Measurements from ENCODE around the gene SLC30A1. TPM values are rescaled to one million over a fixed set of nuclear protein-coding genes. Genes with fewer than 3 reads are reported as not detected.

The SLC30A1 gene
- total RNA-seq, 6 experiments from 2014 or later, result 23.6 to 27.5 (median 25.7) TPM

DNA sequence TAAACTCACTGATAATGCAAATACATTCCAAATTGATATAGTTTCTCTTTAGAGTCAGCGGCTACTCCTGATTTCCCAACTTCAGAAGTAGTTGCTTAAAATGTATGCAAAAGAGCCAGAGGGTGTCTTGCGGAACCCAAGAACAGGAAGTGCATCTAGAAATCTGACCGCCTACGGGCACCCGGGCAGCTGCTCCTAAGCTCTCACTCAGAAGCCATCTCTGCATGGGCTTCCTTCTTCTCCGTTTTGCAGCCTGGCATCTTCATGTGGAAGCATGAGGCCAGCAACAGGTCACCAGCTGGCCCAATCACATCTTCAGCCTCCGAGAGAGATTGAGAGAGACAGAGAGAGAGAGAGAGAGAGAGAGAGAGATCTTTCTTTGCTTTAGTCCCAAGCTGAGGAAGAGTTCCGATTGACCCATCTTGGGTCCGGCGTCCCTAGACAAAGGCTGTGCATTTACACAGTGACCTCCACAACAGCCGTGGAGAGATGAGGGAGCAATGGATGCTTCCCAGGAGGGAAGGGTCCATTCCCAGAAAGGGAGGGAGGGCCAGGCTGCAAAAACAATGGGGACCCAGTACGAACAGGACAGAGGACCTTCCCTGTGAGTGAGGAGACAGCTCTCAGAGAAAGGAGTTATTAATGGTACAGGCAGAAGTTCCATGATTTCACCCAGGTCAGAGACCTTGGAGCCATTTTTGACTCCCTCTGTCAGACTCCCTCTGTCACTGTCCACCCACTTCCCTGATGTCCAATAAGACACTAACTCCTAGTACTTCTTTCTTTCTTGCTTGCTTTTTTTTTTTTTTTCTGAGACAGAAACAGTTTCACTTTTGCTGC lies 28.2 kb upstream of the SLC30A1 start:
- DNase-seq, result no peak
- H3K27me3 Mint-ChIP-seq (ENCODE audit: insufficient read depth), result peaks cover 4% of the 10 kb centered on the region; the same call in 1 of the 2 replicates
- TF ChIP-seq, protein P1, sequence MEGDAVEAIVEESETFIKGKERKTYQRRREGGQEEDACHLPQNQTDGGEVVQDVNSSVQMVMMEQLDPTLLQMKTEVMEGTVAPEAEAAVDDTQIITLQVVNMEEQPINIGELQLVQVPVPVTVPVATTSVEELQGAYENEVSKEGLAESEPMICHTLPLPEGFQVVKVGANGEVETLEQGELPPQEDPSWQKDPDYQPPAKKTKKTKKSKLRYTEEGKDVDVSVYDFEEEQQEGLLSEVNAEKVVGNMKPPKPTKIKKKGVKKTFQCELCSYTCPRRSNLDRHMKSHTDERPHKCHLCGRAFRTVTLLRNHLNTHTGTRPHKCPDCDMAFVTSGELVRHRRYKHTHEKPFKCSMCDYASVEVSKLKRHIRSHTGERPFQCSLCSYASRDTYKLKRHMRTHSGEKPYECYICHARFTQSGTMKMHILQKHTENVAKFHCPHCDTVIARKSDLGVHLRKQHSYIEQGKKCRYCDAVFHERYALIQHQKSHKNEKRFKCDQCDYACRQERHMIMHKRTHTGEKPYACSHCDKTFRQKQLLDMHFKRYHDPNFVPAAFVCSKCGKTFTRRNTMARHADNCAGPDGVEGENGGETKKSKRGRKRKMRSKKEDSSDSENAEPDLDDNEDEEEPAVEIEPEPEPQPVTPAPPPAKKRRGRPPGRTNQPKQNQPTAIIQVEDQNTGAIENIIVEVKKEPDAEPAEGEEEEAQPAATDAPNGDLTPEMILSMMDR (IDR thresholded peaks at IDR 0.05), result no peak
- H3K4me3 Mint-ChIP-seq, result no peak overlapping the region
- H3K4me1 Mint-ChIP-seq (ENCODE audit: low read depth), result peaks cover 49% of the 10 kb centered on the region
- no peaks in the 10 kb centered on the region for H3K9me3 Mint-ChIP-seq
- H3K36me3 Mint-ChIP-seq (ENCODE audit: low read depth), result no peaks in the 10 kb centered on the region
- H3K27ac Mint-ChIP-seq, result no peak overlapping the region

DNA sequence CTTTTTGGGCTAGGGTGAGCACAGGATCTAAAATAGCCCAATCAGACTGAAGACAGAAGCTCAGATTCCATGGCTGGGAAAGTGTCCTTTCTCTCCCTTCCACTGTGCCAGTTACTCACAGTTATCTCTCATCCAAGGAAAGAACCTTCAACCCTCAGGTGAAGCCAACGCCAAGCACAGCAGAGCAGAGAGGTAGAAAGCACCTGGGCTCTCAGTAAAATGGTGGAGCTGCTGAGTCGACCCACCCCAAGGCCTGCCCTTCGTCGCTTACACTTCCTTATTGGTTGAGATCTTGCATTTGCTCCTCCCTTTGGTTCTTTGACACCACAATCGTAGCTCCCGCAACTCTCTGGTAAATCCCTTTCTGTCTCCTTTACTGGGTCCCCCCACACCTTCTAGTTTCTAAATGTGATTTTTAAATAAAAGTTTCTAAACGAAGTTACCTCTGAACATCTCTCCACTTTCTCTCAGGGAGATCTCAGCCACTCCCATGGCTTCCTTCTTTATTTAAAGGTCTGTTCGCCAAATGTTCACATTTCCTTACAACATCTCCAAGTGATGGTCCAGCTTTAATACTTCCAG lies 27.5 kb upstream of the SLC30A1 start:
- no peak overlapping the region for H3K27ac Mint-ChIP-seq
- H3K4me1 Mint-ChIP-seq (ENCODE audit: low read depth), result peaks cover 44% of the 10 kb centered on the region
- H3K36me3 Mint-ChIP-seq (ENCODE audit: low read depth), result no peaks in the 10 kb centered on the region
- no peaks in the 10 kb centered on the region for H3K9me3 Mint-ChIP-seq
- peaks cover 4% of the 10 kb centered on the region; the same call in 1 of the 2 replicates for H3K27me3 Mint-ChIP-seq (ENCODE audit: insufficient read depth)
- H3K4me3 Mint-ChIP-seq, result no peak overlapping the region
- no peak for DNase-seq
- TF ChIP-seq, protein P1 (IDR thresholded peaks at IDR 0.05), result no peak

DNA sequence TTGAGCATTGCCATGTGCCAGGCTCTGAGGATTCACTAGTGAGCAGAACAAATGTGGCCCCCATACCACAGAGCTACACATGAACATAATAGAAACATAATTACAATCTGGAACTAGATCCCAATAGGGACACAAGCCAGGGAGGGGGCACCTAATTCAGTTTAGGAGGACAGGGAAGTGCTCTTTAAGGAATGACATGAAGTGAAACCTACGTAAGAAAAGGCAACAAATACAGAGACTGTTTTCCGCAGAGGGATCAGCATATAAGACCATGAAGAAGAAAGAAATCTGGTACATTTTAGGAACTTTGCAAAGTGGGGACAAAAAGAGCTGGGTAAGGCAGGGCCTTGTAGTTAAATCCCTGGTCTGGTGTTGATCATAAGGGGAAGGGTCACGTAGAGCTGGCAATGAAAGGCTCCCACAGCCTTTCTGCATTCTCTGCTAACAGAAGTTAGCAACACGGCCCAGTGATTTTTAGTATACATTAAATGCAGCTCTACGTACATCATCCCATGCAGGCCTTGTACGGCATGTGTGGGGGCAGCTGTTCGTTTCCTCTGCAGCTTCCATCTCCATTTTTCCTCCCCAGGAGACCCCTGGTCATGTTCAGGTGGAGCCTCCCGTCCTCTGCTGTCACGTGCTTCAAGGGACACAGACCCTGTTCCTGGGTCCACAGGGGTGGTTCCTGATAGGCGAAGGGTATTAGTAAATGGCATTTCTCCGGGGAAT lies 26.8 kb upstream of the SLC30A1 start:
- Mint-ChIP-seq H3K4me3 (no peak overlapping the region), H3K27ac (no peak overlapping the region), H3K4me1 (ENCODE audit: low read depth) (peaks cover 38% of the 10 kb centered on the region), H3K27me3 (ENCODE audit: insufficient read depth) (peaks cover 4% of the 10 kb centered on the region; the same call in 1 of the 2 replicates), H3K9me3 (no peaks in the 10 kb centered on the region), H3K36me3 (ENCODE audit: low read depth) (no peaks in the 10 kb centered on the region)
- DNase-seq, result no peak
- TF ChIP-seq, protein P1 (IDR thresholded peaks at IDR 0.05), result no peak

DNA sequence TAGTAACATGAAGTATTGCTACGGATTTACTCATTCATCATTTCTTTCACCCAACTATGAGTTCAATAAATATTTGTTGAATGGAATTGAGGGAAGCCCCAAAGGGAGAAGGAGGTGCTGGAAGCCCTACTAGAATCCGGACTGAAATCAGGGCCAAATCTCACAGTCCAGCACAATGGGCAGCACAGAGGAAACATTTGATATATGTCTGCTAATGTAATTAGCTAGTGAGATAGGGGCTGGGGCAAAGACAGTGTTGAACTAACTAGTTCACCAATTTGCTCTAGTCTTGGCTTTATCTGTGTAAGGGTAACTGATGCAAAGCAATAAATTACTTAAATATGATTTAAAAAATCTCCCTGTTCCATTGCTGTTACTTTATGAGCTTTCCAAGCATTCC lies 26.1 kb upstream of the SLC30A1 start:
- peaks cover 4% of the 10 kb centered on the region; the same call in 1 of the 2 replicates for H3K27me3 Mint-ChIP-seq (ENCODE audit: insufficient read depth)
- H3K4me1 Mint-ChIP-seq (ENCODE audit: low read depth), result peaks cover 37% of the 10 kb centered on the region
- TF ChIP-seq, protein P1 (IDR thresholded peaks at IDR 0.05), result no peak
- no peaks in the 10 kb centered on the region for H3K36me3 Mint-ChIP-seq (ENCODE audit: low read depth)
- no peak overlapping the region for H3K4me3 Mint-ChIP-seq
- H3K27ac Mint-ChIP-seq, result no peak overlapping the region
- DNase-seq, result no peak
- H3K9me3 Mint-ChIP-seq, result no peaks in the 10 kb centered on the region

DNA sequence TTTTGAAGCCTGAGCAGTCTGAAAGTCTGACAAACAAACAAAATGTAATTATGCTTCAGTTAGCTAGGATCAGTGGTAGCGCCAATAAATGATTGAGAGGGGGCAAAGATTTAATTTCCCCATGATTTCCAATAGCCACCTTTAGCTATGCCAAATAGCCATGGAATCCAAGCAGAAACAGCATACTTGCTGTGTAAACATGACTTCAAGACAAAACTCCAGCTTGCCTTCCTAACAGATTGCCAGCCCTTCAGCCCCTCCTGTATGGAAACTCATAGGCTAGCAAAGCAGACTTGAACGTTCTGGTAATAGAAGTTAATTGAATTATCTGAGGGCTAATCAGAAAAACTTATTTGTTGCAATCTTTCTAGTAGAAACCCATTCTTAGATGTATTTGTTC lies 25.6 kb upstream of the SLC30A1 start:
- DNase-seq, result no peak
- peaks cover 4% of the 10 kb centered on the region; the same call in 1 of the 2 replicates for H3K27me3 Mint-ChIP-seq (ENCODE audit: insufficient read depth)
- TF ChIP-seq, protein P1 (IDR thresholded peaks at IDR 0.05), result no peak
- no peak overlapping the region for H3K4me3 Mint-ChIP-seq
- H3K4me1 Mint-ChIP-seq (ENCODE audit: low read depth), result peaks cover 32% of the 10 kb centered on the region
- H3K36me3 Mint-ChIP-seq (ENCODE audit: low read depth), result no peaks in the 10 kb centered on the region
- no peak overlapping the region for H3K27ac Mint-ChIP-seq
- no peaks in the 10 kb centered on the region for H3K9me3 Mint-ChIP-seq
